Measurements from ENCODE around the gene LRRC14B. TPM values are rescaled to one million over a fixed set of nuclear protein-coding genes. Genes with fewer than 3 reads are reported as not detected.

LRRC14B gene
- total and polyA plus RNA-seq, 10 donors, result 0.10 TPM; not detected in 9

- TF ChIP-seq POLR2A (IDR thresholded peaks at IDR 0.05) (no peak), POLR2AphosphoS5 (IDR thresholded peaks at IDR 0.05) (no peak), CTCF (IDR thresholded peaks at IDR 0.05 in 8 of 11, conservative IDR thresholded peaks at IDR 0.05 in 3 of 11) (no peak)
- no peak for DNase-seq
- Histone ChIP-seq H3K4me3 (no peak overlapping the region), H3K4me1 (no peaks in the 10 kb centered on the region), H3K36me3 (no peaks in the 10 kb centered on the region), H3K9me3 (peaks cover 0 to 13% (median 11%) of the 10 kb centered on the region in 8 donors), H3K27ac (no peak overlapping the region), H3K27me3 (replicated peaks in 1 of 7) (peaks cover 0 to 11% (median 0%) of the 10 kb centered on the region in 7 donors)
- WGBS, 5 donors, result 65 to 79% (median 73%) methylated on average over 8 of the region's 8 CpGs
- intact Hi-C loops (cut with DNase I; ENCODE audit: low total_unique reads), result no loop called here
Observed at GRCh38 chr5:153256-153655, 38.0 kb upstream of the LRRC14B start.

- no peak for TF ChIP-seq POLR2A (IDR thresholded peaks at IDR 0.05)
- peak in 1 of 3 donors; percentile 16 for TF ChIP-seq POLR2AphosphoS5 (IDR thresholded peaks at IDR 0.05)
- TF ChIP-seq CTCF (IDR thresholded peaks at IDR 0.05 in 8 of 11, conservative IDR thresholded peaks at IDR 0.05 in 3 of 11), result no peak
- H3K36me3 ChIP-seq, result no peaks in the 10 kb centered on the region
- H3K9me3 ChIP-seq, result peaks cover 0 to 3% (median 2%) of the 10 kb centered on the region in 8 donors
- H3K27me3 ChIP-seq (replicated peaks in 1 of 7), result peaks cover 0 to 20% (median 0%) of the 10 kb centered on the region in 7 donors
- no peak overlapping the region for H3K27ac ChIP-seq
- no peak overlapping the region for H3K4me3 ChIP-seq
- H3K4me1 ChIP-seq, result no peaks in the 10 kb centered on the region
- no peak for DNase-seq
- intact Hi-C loops (cut with DNase I; ENCODE audit: low total_unique reads), result no loop called here
- 64 to 78% (median 74%) methylated on average over 10 of the region's 10 CpGs for WGBS, 5 donors
Observed at GRCh38 chr5:154236-154635, 37.1 kb upstream of the LRRC14B start.

- H3K27ac ChIP-seq, result no peak overlapping the region
- no peaks in the 10 kb centered on the region for H3K9me3 ChIP-seq
- no peak overlapping the region for H3K4me3 ChIP-seq
- TF ChIP-seq POLR2A (IDR thresholded peaks at IDR 0.05), result no peak
- no peak for TF ChIP-seq CTCF (IDR thresholded peaks at IDR 0.05 in 8 of 11, conservative IDR thresholded peaks at IDR 0.05 in 3 of 11)
- TF ChIP-seq POLR2AphosphoS5 (IDR thresholded peaks at IDR 0.05), result no peak
- no peaks in the 10 kb centered on the region for H3K36me3 ChIP-seq
- intact Hi-C loops (cut with DNase I; ENCODE audit: low total_unique reads), result no loop called here
- no peak for DNase-seq
- no peaks in the 10 kb centered on the region for H3K4me1 ChIP-seq
- peaks cover 0 to 26% (median 0%) of the 10 kb centered on the region in 7 donors for H3K27me3 ChIP-seq (replicated peaks in 1 of 7)
- WGBS, 5 donors, result 82 to 91% (median 87%) methylated on average over 18 of the region's 18 CpGs
Observed at GRCh38 chr5:154826-155225, 36.5 kb upstream of the LRRC14B start.

GRCh38 chr5:155651-156410, 35.5 kb upstream of the LRRC14B start:
- DNase-seq, result peak; percentile 58
- Histone ChIP-seq H3K27ac (no peak overlapping the region), H3K36me3 (no peaks in the 10 kb centered on the region), H3K4me1 (no peaks in the 10 kb centered on the region), H3K9me3 (no peaks in the 10 kb centered on the region), H3K4me3 (no peak overlapping the region), H3K27me3 (replicated peaks in 1 of 7) (peaks cover 0 to 36% (median 0%) of the 10 kb centered on the region in 7 donors)
- intact Hi-C loops (cut with DNase I; ENCODE audit: low total_unique reads), result no loop called here
- TF ChIP-seq POLR2AphosphoS5 (IDR thresholded peaks at IDR 0.05) (no peak), POLR2A (IDR thresholded peaks at IDR 0.05) (no peak), CTCF (IDR thresholded peaks at IDR 0.05 in 8 of 11, conservative IDR thresholded peaks at IDR 0.05 in 3 of 11) (no peak)
- 80 to 93% (median 88%) methylated on average over 19 to 23 of the region's 23 CpGs for WGBS, 5 donors

Measured in spleen (tissue), 11 donors.